CD4-positive, CD25-positive, alpha-beta regulatory T cell (primary cell): ENCODE results near the gene CIC. TPM values are rescaled to one million over a fixed set of nuclear protein-coding genes. Genes with fewer than 3 reads are reported as not detected.

Experiments
- ATAC-seq, 2 donors: fragments of 150-1000 bp; cut with Tn5 transposase; one replicate each; pipeline ENCODE4 v1.10.0; 2021; ENCODE audit warnings: low read depth in 2 of 2, moderate number of reproducible peaks in 2 of 2, moderate library complexity in 1 of 2
- DNase-seq, 3 donors: peaks; one replicate each; pipeline versions ENCODE4 v3.0.0 to v3.0.0-alpha.2; 2012 to 2022; ENCODE audit warnings: mixed read lengths in 1 of 3
- H3K27ac ChIP-seq: one replicate; pipeline ENCODE4 v1.7.0; 2013; ENCODE audit warnings: mild to moderate bottlenecking, low read length; ENCODE audit not compliant: insufficient read depth, poor library complexity, severe bottlenecking
- H3K27me3 ChIP-seq: one replicate; pipeline ENCODE4 v1.7.0; 2013; ENCODE audit warnings: low read length; ENCODE audit not compliant: control insufficient read depth, insufficient read depth
- H3K36me3 ChIP-seq: one replicate; pipeline ENCODE4 v1.7.0; 2013; ENCODE audit warnings: mild to moderate bottlenecking, low read length, moderate library complexity; ENCODE audit not compliant: control insufficient read depth, insufficient read depth
- H3K4me1 ChIP-seq: 2 replicates; pipeline ENCODE4 v1.7.0; 2013; ENCODE audit warnings: mild to moderate bottlenecking, low read length; ENCODE audit not compliant: insufficient read depth, control insufficient read depth, poor library complexity, severe bottlenecking
- H3K4me3 ChIP-seq: one replicate; pipeline ENCODE4 v1.7.0; 2013; ENCODE audit warnings: low read depth, mild to moderate bottlenecking, low read length, moderate library complexity
- H3K9me3 ChIP-seq, 2 experiments: 1 replicate in 1 of 2; 2 replicates in 1 of 2; pipeline ENCODE4 v1.7.0; 2013; ENCODE audit warnings: low read length in 2 of 2, mild to moderate bottlenecking in 1 of 2, moderate library complexity in 1 of 2; ENCODE audit not compliant: control insufficient read depth in 2 of 2
- H3K27ac Mint-ChIP-seq, 3 donors: one replicate each; pipeline ENCODE4 v1.8.0; 2020 to 2022; ENCODE audit warnings: mild to moderate bottlenecking in 3 of 3, mixed read lengths in 3 of 3, moderate library complexity in 2 of 3
- H3K27me3 Mint-ChIP-seq: one replicate; pipeline ENCODE4 v1.8.0; 2022; ENCODE audit warnings: mild to moderate bottlenecking, mixed read lengths
- H3K36me3 Mint-ChIP-seq: one replicate; pipeline ENCODE4 v1.8.0; 2020; ENCODE audit warnings: mixed read lengths
- H3K4me1 Mint-ChIP-seq, 4 donors: one replicate each; pipeline ENCODE4 v1.8.0; 2020 to 2022; ENCODE audit warnings: mixed read lengths in 4 of 4, mild to moderate bottlenecking in 1 of 4
- H3K4me3 Mint-ChIP-seq, 4 donors: one replicate each; pipeline ENCODE4 v1.8.0; 2020 to 2022; ENCODE audit warnings: mild to moderate bottlenecking in 4 of 4, mixed read lengths in 4 of 4, moderate library complexity in 3 of 4
- H3K9me3 Mint-ChIP-seq, 7 donors: one replicate each; pipeline ENCODE4 v1.8.0; 2020 to 2022; ENCODE audit warnings: mixed read lengths in 7 of 7, mild to moderate bottlenecking in 3 of 7, moderate library complexity in 2 of 7
- polyA plus RNA-seq, 4 donors: library from polyadenylated mRNA; unstranded; fragments of 300-500 nt; fragmentation: Illumina TruSeq; gene quantifications; one replicate each; pipeline ENCODE4 v1.2.3, GENCODE V29; 2021
- total RNA-seq: library from RNA; stranded (reverse); gene quantifications from one replicate; pipeline ENCODE4 v1.2.3, GENCODE V29; 2022

The CIC gene
- total and polyA plus RNA-seq, 5 donors from 2014 or later, result 0.41 to 124 (median 0.80) TPM

DNA sequence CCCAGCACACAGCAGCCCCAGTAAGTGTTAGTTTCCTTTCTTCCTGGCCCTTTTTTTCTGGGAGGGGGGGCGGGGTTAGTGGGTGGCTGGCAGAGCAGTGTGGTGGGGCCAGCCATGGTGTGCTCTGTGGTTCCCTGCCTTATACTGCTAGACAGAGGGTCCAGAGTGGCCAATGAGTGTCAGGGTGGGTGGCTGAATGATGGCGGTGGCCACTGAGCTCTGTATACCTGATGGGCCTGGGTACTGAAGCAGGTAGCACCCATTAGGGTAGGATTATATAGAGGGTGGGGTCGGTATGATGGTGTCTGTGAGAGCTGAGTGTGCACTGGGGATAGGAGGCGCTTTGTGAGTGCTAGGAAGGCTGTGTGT, 13.8 kb downstream of the CIC start:
- H3K9me3 Mint-ChIP-seq, result no peaks in the 10 kb centered on the region
- Histone ChIP-seq H3K36me3 (peaks cover 9% of the 10 kb centered on the region), H3K9me3 (no peaks in the 10 kb centered on the region), H3K27me3 (no peaks in the 10 kb centered on the region), H3K27ac (peak overlapping the region; percentile 91), H3K4me3 (peak overlapping the region; percentile 78), H3K4me1 (peaks cover 58% of the 10 kb centered on the region)
- no peaks in the 10 kb centered on the region for H3K36me3 Mint-ChIP-seq
- DNase-seq (no peak), ATAC-seq (no peak)
- peaks cover 5% of the 10 kb centered on the region for H3K27me3 Mint-ChIP-seq
- no peak overlapping the region for H3K27ac Mint-ChIP-seq
- peak overlapping the region in 1 of 4 donors; percentile 82 for H3K4me3 Mint-ChIP-seq
- peaks cover 4 to 42% (median 28%) of the 10 kb centered on the region in 4 donors for H3K4me1 Mint-ChIP-seq

DNA sequence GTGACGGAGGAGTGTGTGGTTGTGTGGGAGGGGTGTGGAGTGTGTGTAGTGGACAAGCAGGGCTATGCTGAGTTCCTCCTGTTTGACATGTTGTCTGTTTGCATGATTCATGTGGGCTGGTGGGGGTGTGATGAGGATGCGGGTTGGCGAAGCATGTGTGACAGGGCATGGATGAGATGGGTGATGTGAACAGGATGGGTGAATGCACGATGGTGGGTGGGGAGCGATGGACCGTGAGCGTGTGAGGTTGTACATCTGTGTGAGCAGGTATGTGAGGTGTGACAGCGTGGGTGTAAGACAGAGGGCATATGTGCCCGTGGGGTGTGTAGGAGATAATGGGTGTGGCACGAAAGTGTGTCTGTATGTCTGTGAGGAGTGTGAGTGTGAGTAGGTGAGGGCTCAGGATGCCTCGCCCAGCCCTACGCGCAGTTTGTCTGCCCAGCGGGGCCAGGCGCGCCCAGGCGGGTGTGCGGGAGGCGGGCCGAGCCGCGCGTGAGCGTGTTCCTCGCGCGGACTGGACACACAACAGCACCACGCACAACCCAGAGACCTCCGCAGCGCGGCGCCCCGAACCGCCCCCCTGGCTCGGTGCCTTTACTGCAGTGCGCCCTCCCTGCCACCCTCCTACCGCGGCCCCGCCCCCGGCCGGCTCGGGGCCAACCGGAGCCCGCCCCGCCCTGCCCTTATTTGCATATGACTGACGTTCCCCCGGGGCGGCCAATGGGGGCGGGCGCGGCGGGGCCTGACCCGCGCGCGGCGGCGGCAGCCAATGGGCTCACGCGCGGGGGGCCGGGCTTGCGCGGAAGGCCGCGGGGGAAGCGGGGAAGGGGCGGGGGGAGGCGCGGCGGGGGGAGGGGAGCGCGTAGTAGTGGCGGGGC, 14.4 kb downstream of the CIC start:
- peaks cover 5% of the 10 kb centered on the region for H3K27me3 Mint-ChIP-seq
- Histone ChIP-seq H3K36me3 (peaks cover 15% of the 10 kb centered on the region), H3K4me3 (peak overlapping the region; percentile 78), H3K27me3 (no peaks in the 10 kb centered on the region), H3K27ac (peak overlapping the region; percentile 91), H3K4me1 (peaks cover 58% of the 10 kb centered on the region), H3K9me3 (no peaks in the 10 kb centered on the region)
- no peaks in the 10 kb centered on the region for H3K9me3 Mint-ChIP-seq
- H3K36me3 Mint-ChIP-seq, result no peaks in the 10 kb centered on the region
- ATAC-seq (peak; percentile 69 to 75), DNase-seq (peak; percentile 95)
- no peak overlapping the region for H3K4me3 Mint-ChIP-seq
- peaks cover 4 to 38% (median 26%) of the 10 kb centered on the region in 4 donors for H3K4me1 Mint-ChIP-seq
- H3K27ac Mint-ChIP-seq, result no peak overlapping the region

DNA sequence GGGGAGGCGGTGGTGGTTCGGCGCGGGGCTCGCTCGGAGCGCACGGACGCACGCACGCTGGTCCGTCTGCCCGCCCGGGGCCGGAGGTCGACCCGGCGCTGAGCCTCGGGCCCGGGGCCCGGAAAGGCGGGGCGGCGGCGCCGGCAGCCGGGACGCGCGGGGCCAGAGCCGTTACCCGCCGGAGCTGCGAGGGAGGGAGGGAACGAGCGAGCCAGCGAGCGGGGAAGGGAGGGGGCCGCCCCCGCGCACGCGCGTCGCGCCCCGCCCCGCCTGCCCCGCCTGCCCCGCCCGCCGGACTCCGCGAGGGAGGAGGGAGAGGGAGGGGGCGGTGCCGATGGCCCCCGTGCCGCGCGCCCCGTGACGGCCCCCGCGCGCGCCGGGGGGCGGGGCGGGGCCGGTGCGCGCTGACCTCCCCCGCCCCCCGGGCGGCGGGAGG, 15.0 kb downstream of the CIC start:
- H3K4me1 Mint-ChIP-seq, result peaks cover 4 to 31% (median 23%) of the 10 kb centered on the region in 4 donors
- no peaks in the 10 kb centered on the region for H3K9me3 Mint-ChIP-seq
- DNase-seq, result peak; percentile 83 to 91 (median 83)
- Histone ChIP-seq H3K4me3 (no peak overlapping the region), H3K4me1 (peaks cover 53% of the 10 kb centered on the region), H3K27me3 (no peaks in the 10 kb centered on the region), H3K9me3 (no peaks in the 10 kb centered on the region), H3K27ac (peak overlapping the region; percentile 65), H3K36me3 (peaks cover 22% of the 10 kb centered on the region)
- H3K27me3 Mint-ChIP-seq, result peaks cover 5% of the 10 kb centered on the region
- no peak overlapping the region for H3K4me3 Mint-ChIP-seq
- H3K27ac Mint-ChIP-seq, result no peak overlapping the region
- H3K36me3 Mint-ChIP-seq, result no peaks in the 10 kb centered on the region
- peak; percentile 32 to 35 for ATAC-seq

DNA sequence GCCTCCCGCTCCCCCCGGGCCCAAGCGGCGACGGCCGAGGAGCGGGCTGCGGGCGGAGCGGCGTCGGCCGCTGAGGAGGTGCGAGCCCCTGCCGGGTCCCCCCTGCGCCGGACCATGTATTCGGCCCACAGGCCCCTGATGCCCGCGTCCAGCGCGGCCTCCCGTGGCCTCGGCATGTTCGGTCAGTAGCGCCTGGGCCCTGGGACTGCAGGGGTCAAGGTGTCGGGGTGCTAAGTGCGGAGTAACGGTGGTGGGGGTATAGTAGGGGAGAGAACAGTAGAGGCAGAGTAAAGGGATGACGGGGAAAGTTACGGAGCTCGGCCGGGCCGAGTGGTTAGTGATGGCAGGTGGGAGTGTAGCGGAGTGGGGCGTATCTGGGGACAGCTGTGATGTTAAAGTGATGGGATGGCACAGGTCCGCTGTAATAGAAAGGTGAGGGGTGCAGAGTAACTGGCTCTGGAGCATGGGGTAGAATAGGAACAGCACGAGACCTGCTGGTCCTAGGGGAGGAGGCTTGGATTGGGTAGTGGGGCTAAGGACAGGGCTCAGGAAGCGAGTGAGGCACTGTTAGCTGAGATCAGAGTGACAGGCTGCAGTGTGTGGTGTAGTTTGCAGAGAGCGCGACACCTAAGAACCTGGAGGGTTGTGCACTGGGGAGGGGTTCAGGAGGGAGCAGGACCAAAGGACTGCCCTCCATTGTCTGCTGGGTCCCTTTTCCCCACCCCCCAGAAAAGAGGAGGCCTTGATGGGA, 15.7 kb downstream of the CIC start:
- no peak for ATAC-seq

DNA sequence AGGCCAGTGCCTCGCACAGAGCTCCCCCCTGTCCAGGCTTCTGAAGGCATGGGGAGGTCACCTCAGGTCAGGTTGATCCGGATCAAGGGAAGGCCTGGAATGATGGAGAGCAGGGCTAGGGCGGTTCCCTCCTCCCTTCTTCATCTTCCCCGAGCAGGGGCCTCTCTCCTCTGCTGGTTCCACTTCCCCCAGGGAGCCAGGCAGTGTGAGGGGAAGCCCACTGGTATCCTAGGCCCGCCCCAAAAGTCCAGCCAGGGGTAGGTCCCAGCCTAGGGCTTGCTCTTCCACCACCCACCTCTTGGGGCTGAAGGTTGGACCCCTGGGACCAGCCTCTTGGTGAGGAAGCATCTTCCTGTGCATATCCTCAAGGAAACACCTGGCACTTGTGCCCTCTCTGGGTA, 16.5 kb downstream of the CIC start:
- H3K4me1 Mint-ChIP-seq, result peaks cover 0 to 23% (median 17%) of the 10 kb centered on the region in 4 donors
- H3K36me3 ChIP-seq, result peaks cover 34% of the 10 kb centered on the region
- peak overlapping the region; percentile 60 for H3K4me3 ChIP-seq
- H3K4me3 Mint-ChIP-seq, result peak overlapping the region; percentile 48 to 96 (median 84)
- H3K9me3 Mint-ChIP-seq, result no peaks in the 10 kb centered on the region
- no peaks in the 10 kb centered on the region for H3K9me3 ChIP-seq
- ATAC-seq (no peak), DNase-seq (no peak)
- H3K27ac Mint-ChIP-seq, result peak overlapping the region; percentile 92 to 98 (median 97)
- H3K36me3 Mint-ChIP-seq, result no peaks in the 10 kb centered on the region
- H3K27me3 Mint-ChIP-seq, result peaks cover 5% of the 10 kb centered on the region
- peaks cover 42% of the 10 kb centered on the region for H3K4me1 ChIP-seq
- no peaks in the 10 kb centered on the region for H3K27me3 ChIP-seq
- H3K27ac ChIP-seq, result peak overlapping the region; percentile 78

More for the DNA sequence above, 15.7 kb downstream of the CIC start:
- no peaks in the 10 kb centered on the region for H3K27me3 ChIP-seq
- Mint-ChIP-seq H3K27me3 (peaks cover 5% of the 10 kb centered on the region), H3K27ac (peak overlapping the region; percentile 97 to 98 (median 97)), H3K4me3 (peak overlapping the region; percentile 74 to 96 (median 88)), H3K4me1 (peaks cover 0 to 25% (median 17%) of the 10 kb centered on the region in 4 donors), H3K9me3 (no peaks in the 10 kb centered on the region), H3K36me3 (no peaks in the 10 kb centered on the region)
- peak in 1 of 3 donors; percentile 33 for DNase-seq
- H3K27ac ChIP-seq, result peak overlapping the region; percentile 78
- H3K4me1 ChIP-seq, result peaks cover 46% of the 10 kb centered on the region
- no peaks in the 10 kb centered on the region for H3K9me3 ChIP-seq
- peaks cover 28% of the 10 kb centered on the region for H3K36me3 ChIP-seq
- peak overlapping the region; percentile 60 for H3K4me3 ChIP-seq

DNA sequence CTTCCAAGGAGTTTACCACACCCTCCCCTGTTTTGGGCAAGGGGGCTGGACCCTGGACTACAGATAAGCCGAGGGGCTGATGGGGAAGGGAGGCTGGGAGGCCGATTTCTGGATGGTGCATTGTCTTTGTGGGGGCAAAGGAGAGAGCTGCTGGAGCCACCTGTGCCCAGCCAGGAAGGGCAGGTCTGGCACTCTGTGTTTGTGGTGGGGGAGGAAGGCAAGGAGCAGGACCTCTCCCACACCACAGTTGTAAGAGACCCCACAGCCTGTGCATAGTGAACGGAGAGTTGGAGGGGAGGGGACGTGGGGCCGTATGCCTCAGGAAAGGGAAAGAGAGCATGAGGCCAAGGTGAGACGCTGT, 16.9 kb downstream of the CIC start:
- peak overlapping the region in 2 of 3 donors; percentile 69 to 92 for H3K27ac Mint-ChIP-seq
- Histone ChIP-seq H3K9me3 (no peaks in the 10 kb centered on the region), H3K36me3 (peaks cover 34% of the 10 kb centered on the region), H3K27ac (peak overlapping the region; percentile 78), H3K27me3 (no peaks in the 10 kb centered on the region), H3K4me1 (peaks cover 42% of the 10 kb centered on the region), H3K4me3 (no peak overlapping the region)
- peaks cover 5% of the 10 kb centered on the region for H3K27me3 Mint-ChIP-seq
- DNase-seq (no peak), ATAC-seq (no peak)
- peak overlapping the region in 2 of 4 donors; percentile 48 to 96 for H3K4me3 Mint-ChIP-seq
- peaks cover 0 to 23% (median 17%) of the 10 kb centered on the region in 4 donors for H3K4me1 Mint-ChIP-seq
- no peaks in the 10 kb centered on the region for H3K36me3 Mint-ChIP-seq
- H3K9me3 Mint-ChIP-seq, result no peaks in the 10 kb centered on the region

DNA sequence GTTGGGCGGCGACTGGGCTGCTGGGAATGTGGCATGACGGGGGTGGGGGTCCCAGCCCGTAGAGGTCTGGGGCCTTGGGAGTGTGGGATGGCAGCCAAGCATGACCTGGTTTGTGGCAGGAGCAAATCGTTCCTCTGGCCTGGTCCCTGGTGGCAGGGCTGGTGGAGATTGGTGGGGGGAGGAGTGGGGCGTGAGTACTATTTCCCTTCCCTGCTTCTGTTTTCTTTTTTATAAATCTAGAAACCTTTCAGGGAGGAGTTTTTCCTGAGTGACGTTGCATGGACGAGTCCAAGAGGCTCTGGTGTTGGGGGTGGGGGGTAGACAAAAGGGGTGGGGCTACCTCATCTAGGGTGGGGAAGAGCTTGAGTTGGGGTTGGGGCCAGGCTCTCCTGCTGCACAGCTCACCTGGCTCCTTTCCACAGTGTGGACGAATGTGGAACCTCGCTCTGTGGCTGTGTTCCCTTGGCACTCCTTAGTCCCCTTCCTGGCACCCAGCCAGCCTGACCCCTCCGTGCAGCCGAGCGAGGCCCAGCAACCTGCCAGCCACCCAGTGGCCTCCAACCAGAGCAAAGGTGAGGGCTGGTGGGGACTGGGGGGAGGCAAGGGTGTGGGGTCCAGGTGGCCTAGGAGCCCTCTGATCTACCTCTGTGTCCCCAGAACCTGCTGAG, 17.4 kb downstream of the CIC start:
- Mint-ChIP-seq H3K4me1 (peaks cover 0 to 26% (median 17%) of the 10 kb centered on the region in 4 donors), H3K27me3 (peaks cover 5% of the 10 kb centered on the region), H3K27ac (peak overlapping the region in 2 of 3 donors; percentile 32 to 69), H3K4me3 (peak overlapping the region in 3 of 4 donors; percentile 17 to 56 (median 48)), H3K36me3 (peaks cover 1% of the 10 kb centered on the region), H3K9me3 (no peaks in the 10 kb centered on the region)
- peak overlapping the region; percentile 78 for H3K27ac ChIP-seq
- peaks cover 37% of the 10 kb centered on the region for H3K4me1 ChIP-seq
- H3K36me3 ChIP-seq, result peaks cover 34% of the 10 kb centered on the region
- H3K4me3 ChIP-seq, result no peak overlapping the region
- no peaks in the 10 kb centered on the region for H3K27me3 ChIP-seq
- H3K9me3 ChIP-seq, result no peaks in the 10 kb centered on the region
- ATAC-seq (no peak), DNase-seq (no peak)
